ENCODE results near the gene SETD7.

Gene SETD7

DNA sequence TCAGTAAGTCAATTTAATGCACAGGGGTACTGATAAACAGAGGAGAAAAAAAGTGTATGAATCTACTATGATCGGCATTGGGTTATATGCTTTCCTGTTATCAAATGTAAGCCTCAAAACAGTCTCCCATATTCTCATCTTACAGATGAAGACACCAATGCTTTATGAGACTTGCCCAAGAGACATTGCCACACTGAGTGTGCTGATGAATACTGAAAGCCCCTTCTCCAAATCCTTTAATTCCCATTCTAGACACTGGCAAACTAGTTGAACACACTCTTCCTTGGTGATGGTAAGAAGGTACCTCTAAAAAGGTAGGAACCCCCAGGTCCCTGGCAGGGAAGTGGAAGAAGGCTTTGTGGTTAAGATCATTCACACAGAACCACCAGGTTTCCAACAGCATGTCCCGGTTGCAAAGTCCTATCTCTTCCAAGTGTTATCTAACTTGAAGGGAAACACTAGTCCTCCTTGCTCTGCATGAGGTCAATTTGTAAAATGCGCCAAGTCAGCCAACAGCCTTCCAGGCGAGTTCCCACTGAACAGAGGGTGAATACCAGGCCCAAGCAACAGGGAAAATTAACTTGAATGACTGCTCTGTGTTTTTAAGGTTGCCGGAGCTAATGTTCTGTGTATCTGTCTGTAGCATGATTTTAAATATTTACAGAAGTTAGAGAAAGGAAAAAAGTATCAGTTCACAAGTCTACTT, 5.1 kb downstream of the SETD7 start:
- DNase-seq (ENCODE audit: low read depth in 2 of 2), result no peak

DNA sequence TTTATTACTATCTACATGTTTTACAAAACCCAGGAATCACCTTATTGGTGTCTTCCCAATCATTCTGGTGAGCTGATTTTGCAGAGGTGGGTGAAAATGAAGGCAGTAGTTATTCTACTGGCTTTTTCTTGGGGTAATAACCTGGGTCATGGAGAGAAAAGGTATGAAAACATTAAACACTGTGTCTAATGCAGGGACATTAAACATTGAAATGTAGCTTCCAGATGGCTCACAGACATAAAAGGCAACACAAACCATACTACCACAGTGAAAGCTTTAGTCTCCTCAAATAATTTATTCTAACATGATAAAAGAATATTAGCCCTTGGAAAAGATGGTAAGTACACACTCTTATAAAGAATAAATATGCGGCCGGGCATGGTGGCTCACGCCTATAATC, 8.0 kb downstream of the SETD7 start:
- DNase-seq (ENCODE audit: low read depth in 2 of 2), result no peak

DNA sequence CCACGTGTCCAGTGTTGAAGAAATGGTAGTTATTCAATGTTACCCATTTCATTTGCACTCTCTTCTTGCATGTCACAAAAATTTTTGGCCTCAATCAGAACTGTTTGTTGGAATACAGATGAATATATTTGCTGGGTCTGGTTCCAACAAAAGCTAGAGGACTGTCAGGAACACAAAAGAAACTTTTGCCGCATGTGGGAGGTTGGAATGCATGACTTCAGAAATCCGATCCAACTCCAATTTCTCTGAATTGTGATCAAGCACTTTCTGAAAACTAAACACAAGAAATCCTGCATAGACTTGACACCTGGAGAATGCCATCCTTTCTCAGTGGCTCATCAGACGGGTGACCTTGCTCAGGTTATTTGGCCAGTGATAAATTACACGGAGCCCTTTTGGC, 15.4 kb downstream of the SETD7 start:
- no peak for DNase-seq (ENCODE audit: low read depth in 2 of 2)

DNA sequence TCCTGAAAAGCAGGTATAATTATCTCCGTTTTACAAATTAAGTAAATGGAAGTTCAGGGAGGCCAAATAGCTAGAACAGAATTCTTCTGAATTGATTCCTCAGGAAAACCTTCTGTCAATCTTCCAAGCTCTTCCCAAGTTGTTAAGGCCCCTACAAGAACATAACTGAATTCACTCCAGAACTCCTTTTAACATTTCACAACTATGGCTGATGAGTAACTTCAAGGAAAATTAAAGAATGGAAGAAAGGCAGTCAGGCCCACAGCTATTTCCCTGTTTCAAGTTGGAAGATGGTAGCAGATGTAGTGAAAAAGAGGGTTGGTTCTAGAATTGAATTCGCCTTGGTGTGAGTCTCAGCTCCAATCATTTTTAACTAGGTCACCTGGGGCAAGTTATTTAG, 15.9 kb downstream of the SETD7 start:
- DNase-seq (ENCODE audit: low read depth in 2 of 2), result no peak

DNA sequence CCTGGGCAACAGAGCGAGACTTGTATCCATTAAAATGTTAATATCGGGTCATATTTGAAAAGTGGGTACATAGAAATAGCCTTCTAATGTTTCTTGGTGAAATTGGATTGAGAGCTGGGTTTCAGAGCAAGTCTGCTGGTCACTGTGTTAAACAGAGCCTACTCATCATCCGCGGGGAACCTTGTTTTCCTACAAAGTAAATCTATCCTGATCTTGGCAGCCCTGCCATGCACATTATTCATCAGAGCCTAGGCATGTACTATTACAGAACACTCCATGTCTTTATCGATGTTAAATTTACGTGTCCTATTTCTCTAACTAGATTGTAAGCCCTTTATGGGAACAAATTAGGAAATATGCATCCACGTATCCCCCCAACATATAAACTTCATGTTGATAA, 18.7 kb downstream of the SETD7 start:
- no peak for DNase-seq (ENCODE audit: low read depth in 2 of 2)

DNA sequence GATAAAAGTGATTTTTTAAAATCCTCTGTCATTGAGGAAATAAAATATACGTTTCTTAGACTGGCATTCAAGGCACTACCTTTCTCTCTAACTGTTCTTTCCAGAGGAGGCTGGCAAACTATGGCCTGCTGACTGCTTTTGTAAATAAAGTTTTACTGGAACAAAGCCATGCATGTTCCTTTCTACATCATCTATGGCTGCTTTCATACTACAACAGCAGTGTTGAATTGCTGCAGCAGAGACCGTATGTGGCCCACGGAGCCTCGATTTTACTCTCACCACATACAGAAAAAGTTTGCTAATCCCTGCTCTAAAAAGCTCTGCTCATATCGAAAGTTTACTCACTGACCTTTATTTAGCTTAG, 20.2 kb downstream of the SETD7 start:
- DNase-seq (ENCODE audit: low read depth in 2 of 2), result no peak

DNA sequence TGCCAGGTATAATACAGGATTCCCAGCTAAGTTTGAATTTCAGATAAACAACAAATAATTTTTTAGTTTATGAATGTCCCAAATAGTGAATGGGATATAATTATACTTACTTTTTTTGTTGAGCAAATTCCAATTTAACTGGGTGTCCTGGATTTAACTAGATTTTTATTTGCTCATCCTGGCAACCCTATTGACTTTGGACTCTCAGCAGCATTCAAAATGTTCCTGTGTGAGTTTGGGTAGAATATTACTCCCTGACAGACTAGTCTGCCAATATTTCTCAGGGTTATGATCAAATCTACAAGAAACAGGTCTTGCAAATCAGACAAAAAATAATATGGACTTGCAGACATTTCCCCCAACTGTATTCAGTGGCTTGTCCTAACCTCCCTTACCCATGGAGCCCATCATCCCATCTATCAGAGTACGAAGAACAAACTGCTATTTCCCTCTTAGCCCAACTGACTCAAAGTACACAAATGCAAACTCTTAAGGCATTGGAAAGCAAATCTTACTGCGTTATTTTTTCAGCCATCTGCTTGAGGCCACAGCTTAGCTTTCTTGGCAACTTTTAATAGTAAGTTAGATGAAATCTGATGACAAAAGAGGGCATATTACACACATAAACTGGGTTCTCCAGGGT, 20.7 kb downstream of the SETD7 start:
- no peak for DNase-seq (ENCODE audit: low read depth in 2 of 2)

DNA sequence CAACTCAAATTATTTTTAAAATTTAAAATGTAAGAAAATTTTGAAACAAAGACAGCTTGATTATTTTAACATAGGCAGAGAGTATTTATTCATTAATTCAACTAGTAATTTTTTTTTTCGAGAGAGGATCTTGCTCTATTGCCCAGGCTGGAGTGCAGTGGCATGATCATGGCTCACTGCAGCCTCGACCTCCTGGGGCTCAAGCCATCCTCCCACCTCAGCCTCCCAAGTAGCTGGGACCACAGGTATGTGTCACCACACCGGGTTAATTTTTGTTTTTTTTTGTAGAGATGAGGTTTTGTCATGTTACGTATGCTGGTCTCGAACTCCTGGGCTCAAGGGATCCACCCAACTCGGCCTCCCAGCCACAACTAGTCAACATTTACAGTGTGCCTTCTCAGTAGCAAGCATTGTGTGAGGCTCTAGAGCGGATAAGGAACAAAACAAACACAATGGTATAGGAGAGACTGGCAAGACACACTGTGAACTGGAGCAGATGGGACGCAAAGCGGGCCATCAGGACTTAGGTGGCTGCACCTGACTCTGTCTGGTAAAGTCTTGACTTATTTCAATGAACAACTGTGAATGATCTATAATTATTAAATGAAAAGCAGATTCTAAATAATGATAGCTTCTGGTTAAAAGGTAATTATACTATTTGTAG, 21.6 kb downstream of the SETD7 start:
- no peak for DNase-seq (ENCODE audit: low read depth in 2 of 2)

DNA sequence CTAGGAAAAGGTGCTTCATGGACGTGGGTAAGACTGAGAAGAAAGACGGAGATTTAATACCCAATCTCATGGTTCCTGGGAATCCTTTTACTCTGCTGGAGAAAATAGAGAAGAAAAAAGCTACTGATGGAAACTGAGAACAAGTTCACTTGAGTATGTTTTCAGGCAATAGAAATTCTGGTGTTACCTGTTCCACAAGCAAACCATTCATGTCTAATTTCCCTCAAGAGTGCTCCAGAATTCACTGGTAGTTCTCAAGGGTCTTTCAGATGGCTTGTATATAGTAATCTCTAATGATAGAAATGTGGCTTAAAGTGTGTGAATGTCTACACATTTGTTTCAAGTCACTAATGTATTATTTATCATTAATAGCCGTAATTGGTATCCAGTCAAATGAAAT, 22.5 kb downstream of the SETD7 start:
- no peak for DNase-seq (ENCODE audit: low read depth in 2 of 2)

DNA sequence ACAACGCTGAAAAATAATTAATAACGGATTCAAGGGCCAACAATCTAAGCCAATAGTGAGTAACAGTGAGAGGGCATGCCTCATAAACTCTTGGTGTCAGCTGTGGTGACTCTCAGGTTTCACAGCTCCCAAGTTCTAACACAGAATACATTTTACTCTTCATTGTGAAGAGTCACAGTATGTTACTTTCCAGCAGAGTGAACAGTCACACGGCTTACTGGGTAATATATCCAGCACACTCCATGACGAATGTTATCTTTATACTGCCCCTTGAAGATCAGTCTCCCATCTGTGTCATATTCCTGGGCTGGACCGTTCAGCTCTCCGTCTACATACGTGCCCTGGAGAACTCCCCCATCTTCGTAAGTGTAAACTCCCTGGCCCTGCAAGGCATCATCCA, 23.1 kb downstream of the SETD7 start:
- DNase-seq (ENCODE audit: low read depth in 2 of 2), result no peak

DNA sequence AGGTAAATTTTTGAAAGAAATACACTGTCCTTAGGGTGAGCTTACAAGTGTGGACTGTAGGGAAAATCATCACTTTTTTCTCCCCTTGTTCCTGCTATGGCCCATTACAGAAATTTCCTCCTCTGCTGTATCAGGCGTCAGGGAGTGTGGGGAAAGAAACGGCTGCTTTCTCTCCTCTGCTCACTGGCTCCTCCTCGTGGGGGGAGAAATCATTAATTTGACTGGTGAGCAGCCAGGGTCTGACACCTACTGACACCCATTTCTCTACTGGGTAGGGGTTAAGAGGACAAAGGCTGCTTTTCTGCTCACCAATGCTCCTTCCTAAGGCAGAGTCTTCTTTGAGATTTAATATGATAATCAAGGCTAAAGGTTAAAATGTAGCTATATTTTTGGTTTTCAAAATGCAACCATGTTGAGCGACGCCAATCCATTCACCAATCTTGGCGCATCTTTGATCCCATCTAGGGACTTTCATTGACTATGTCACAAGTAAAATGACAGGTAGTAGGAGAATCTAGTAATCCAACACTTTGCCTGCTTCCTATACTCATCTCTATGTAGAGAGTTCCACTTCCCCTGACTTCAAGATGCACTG, 25.1 kb downstream of the SETD7 start:
- peak; percentile 29 to 35 for DNase-seq (ENCODE audit: low read depth in 2 of 2)

DNA sequence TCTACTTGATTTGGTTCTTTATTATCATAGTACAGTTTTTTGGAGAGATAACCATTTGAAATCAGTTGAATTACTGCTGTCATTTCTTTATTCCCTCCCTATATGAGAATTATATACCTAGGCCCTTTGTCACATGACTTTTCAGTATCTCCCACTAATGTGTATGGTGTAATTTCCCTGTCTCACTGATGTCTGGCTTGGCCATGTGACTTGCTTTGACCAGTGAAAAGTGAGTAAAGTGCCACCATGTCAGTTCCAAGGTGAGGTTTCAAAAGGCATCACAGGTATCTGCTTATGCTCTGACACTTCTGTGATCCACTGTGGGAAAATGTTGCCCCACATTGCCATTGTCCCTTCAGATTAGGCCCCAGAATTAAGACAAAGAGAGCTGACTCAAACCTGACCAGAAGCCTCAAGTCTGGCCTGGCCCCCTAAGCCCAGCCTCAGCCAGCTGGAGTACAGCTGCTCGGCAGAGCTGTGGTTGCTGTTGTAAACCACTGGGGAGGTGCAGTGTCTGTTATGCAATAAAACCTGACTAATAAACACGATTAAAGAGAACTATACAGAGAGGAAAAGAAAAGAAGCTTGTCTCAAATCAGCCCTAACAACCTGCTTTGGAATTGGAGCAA, 27.5 kb downstream of the SETD7 start:
- no peak for DNase-seq (ENCODE audit: low read depth in 2 of 2)

DNA sequence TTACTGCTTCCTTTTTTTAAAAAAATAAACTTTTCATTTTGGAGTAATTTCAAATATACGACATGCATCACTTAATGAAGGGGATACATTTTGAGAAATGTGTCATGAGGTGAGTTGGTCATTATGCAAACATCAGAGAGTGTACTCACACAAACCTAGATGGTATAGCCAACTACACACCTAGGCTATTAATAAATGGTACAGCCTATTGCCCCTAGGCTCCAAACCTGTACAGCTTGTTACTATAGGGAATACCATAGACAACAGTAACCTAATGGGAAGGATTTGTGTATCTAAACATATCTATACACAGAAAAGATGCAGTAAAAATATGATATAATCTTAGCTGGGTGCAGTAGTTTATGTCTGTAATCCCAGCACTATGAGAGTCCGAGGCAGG, 29.1 kb downstream of the SETD7 start:
- no peak for DNase-seq (ENCODE audit: low read depth in 2 of 2)

DNA sequence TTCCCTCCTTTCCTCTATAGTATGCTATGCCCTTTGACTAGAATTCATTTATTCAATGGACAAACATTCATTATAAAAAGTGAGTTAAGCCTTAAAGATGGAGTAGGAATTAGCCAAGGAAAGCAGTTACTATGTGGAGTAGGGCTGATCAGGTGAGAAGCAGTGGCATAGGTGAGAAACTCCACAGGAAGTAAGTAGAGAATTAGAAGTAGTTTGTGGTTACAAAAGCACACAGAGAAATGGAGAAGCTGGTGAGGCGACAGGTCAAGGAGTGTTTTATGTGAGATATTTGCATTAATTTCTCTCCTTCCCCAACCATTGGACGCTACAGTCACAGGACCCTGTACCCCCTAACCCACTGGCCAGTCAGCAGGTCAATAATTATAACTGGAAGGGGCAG, 30.6 kb downstream of the SETD7 start:
- no peak for DNase-seq (ENCODE audit: low read depth in 2 of 2)

DNA sequence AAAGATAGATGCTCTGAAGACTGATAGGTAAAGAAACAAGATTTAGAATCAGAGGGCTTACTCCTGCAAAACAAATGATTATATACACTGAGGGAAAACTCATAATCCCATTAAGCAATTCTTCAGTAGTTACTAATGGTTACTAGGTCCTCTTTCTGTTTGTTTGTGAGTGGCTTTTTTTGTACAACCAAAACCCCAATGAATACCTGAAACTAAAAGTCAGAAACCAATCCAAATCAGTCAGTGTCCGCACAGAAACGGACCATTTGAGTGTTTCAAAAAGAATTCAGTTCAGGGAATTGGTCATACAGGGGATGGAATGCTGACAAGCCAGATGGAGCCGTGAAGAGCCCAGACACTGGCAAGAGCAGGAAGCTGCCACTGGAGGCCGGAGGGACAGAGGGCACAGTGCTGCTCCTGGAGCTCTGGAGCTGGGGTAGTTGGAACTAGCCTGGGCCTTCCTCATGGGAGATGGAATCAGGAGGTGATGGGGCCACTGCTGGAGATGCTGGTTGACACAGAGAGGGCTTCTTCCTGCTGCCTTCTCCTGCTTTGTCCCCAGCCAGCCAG, 31.9 kb downstream of the SETD7 start:
- no peak for DNase-seq (ENCODE audit: low read depth in 2 of 2)

DNA sequence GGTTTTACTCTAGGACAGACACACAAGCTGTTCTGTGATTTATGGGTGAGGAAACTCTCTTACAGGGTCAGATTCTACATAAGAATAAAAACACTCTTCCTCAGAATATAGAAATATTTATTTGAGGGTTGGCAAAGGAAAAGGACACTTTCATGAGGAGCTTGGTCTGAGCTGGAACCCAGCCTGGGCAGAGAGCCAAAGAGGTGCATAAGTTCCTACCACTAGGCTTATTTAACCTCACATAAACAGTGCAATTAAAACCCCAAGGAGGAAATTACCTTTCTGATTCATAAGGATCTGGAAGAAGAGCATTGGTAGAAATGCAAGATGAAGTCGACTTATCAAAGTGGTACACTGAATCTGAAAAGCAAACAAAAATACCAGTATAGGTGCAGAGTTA, 32.9 kb downstream of the SETD7 start:
- DNase-seq (ENCODE audit: low read depth in 2 of 2), result no peak

DNA sequence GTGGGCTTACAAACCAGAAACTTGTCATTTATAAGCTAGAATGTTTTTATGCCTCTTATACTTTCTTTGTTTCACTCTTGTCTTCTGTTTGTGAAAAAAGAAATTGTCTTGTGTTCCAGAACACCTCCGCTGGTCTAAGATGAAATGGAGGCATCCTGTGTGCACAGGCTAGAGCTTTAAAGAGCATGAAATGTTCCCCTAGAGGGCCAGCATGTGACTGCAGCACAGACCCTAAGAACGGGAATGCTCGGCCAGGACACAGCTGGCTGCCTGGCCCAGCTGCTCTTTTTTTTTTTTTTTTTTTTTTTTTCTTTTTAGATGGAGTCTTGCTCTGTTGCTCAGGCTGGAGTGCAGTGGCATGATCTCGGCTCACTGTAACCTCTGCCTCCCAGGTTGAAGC, 33.6 kb downstream of the SETD7 start:
- DNase-seq (ENCODE audit: low read depth in 2 of 2), result no peak

DNA sequence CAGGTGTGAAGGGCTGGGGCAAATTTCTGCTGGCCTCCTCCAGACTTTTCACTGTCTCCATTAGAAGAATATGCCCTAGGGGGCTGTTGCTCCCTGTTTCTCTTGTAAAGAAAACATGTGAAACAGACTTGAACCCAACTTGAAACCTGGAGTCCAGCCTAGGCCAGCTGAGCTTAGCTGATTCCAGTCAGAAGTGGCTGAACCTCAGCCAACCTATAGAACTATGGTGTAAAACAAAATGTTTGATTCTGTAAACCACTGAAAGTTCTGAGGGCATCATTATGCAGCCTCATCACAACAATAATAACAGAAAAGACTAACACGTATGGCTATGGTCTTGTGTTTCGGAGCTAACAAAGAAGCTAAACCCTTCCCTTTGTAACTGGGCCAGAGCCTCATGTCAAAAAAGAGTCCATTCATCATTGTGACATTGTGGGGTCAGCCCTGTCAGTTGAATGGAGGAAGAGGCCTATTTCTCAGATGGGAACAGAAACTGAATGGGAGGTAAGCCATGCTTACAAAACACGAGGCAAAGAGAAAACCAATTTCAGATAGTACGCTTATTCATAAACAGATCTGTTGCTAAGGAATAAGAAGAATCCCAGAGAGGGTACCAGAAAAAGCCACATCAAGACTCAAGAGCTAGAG, 34.1 kb downstream of the SETD7 start:
- DNase-seq (ENCODE audit: low read depth in 2 of 2), result no peak

DNA sequence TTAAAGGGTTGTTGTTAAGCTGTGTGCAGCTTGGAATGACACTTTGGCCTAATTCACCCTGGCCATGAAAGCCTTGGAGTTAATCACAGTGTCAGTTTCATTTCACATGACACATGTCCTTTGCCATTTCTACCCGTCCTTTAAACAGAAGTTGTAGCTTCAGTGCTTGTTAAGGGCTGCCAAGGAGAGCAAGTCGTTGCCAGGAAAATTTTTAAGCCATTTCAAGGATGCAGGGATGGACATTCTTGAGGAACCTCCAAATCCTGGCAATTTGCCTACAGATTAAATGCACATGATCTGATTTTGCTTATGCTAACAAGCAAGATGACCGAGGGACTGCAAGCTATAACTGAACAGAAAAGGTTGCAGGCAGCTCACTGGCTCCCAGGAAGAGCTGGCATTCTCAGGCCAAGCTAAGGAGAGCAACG, 40.5 kb downstream of the SETD7 start:
- no peak for DNase-seq (ENCODE audit: low read depth in 2 of 2)

DNA sequence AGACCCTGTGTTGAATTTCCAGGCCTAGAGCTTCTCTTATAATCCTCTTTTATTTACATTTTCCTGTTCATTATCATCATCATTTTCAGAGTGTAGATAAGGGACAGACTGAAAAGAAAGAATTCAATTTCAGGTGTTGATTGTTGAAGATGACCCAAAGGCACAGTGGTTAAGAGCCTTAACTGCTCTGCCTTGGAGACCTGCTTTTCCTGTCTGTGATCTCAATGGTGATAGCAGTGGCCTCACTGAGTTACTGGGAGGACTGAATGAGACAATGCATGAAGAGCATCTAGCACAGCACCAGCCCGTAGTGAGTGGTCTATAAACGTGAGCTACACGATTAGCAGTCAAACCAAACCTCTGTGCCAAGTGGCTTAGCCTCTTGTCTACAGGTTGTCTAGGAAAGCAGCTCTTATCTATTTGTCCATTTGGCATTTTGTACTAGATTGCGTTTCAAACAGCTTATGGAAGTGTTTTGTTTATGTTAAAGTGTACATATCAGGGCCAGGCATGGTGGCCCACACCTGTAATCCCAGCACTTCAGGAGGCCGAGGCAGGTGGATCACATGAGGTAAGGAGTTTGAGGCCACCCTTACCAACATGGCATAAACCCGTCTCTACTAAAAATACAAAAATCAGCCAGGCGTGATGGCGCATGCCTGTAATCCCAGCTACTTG, 41.5 kb downstream of the SETD7 start:
- no peak for DNase-seq (ENCODE audit: low read depth in 2 of 2)

DNA sequence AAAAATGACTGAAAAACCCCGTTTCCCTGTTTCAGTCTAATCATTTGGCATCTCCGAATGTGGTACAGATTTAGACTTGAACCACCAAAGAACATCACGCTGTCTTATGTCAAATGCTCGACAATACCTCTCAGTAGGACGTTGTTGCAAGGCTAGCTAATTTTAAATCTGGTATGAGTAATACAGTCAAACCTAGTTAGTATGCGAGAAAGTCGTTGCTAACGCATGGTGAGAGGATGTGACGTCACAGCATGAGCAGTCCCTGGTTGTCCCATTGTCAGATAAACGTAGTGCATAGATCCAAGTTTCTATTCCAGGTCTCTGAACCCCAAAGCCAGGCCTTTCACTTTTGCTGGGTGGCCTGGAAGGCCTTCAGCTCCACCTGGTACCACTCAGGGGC, 44.7 kb downstream of the SETD7 start:
- no peak for DNase-seq (ENCODE audit: low read depth in 2 of 2)
